ENCODE results near the gene LRP10. TPM values are rescaled to one million over a fixed set of nuclear protein-coding genes. Genes with fewer than 3 reads are reported as not detected.
A peak's percentile ranks its signal among the peaks of the same experiment; 100 is the strongest.

LRP10 gene
- polyA plus RNA-seq, 1 donor from 2014 or later = 113 TPM

DNA sequence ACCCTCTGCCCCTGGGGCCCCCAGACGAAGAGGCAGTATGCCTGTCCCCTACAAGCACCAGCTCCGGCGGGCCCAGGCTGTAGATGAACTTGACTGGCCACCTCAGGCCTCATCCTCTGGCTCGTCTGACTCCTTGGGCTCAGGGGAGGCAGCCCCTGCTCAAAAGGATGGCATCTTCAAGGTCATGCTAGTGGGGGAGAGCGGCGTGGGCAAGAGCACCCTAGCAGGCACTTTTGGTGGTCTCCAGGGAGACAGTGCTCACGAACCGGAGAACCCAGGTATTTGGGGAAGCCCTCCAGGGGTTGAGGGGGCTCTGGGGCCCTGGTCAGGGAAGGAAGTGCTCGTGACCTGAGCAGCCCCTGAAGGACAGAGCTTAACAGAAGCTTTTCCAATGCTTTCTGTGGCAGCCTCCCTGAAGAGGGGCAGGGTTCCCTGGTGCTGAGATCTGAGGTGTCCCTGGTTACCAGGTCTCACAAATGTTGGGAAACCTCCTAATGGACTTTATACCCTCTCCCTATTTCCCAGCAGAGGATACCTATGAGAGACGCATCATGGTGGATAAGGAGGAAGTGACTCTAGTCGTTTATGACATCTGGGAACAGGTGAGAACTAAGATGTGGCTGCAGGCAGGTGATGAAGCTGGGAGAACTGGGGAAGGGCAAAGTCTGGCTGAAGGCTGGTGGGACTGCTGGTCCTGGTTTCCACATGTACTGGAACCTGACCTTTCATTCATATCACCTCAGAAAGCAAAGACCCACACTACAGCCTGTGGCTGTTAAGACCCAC is 13.4 kb downstream of the LRP10 start:
- Mint-ChIP-seq H3K4me3 (peak overlapping the region in 3 of 4 donors; percentile 41 to 94 (median 72)), H3K27me3 (no peaks in the 10 kb centered on the region), H3K4me1 (peaks cover 22 to 49% (median 34%) of the 10 kb centered on the region in 3 donors), H3K27ac (peak overlapping the region in 2 of 3 donors; percentile 67 to 97), H3K9me3 (no peaks in the 10 kb centered on the region), H3K36me3 (no peaks in the 10 kb centered on the region)

DNA sequence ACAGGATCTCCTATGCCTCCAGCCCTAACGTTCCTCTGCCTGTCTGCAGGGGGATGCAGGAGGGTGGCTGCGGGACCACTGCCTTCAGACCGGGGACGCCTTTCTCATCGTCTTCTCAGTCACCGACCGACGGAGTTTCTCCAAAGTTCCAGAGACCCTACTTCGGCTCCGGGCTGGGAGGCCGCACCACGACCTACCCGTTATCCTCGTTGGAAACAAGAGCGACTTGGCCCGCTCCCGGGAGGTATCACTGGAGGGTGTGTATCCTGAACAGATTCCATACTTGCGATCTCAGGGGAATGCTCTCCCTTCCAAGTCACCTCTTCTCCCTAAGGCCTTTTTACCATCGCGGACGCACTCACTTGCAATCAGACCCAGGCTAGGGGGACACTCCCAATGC is 14.4 kb downstream of the LRP10 start:
- peaks cover 29 to 55% (median 40%) of the 10 kb centered on the region in 3 donors for H3K4me1 Mint-ChIP-seq
- H3K36me3 Mint-ChIP-seq = no peaks in the 10 kb centered on the region
- H3K27ac Mint-ChIP-seq = peak overlapping the region; percentile 95 to 99 (median 97)

GRCh38 chr14:22886500-22887259 is 15.1 kb downstream of the LRP10 start:
- H3K4me1 Mint-ChIP-seq = peaks cover 29 to 55% (median 40%) of the 10 kb centered on the region in 3 donors
- H3K27me3 Mint-ChIP-seq = no peaks in the 10 kb centered on the region
- H3K9me3 Mint-ChIP-seq = no peaks in the 10 kb centered on the region
- H3K4me3 Mint-ChIP-seq = peak overlapping the region; percentile 94 to 97 (median 94)
- H3K36me3 Mint-ChIP-seq = no peaks in the 10 kb centered on the region
- H3K27ac Mint-ChIP-seq = peak overlapping the region; percentile 95 to 99 (median 97)

More for the DNA sequence above, 14.4 kb downstream of the LRP10 start:
- Mint-ChIP-seq H3K9me3 (no peaks in the 10 kb centered on the region), H3K27me3 (no peaks in the 10 kb centered on the region), H3K4me3 (peak overlapping the region; percentile 94 to 97 (median 94))

DNA sequence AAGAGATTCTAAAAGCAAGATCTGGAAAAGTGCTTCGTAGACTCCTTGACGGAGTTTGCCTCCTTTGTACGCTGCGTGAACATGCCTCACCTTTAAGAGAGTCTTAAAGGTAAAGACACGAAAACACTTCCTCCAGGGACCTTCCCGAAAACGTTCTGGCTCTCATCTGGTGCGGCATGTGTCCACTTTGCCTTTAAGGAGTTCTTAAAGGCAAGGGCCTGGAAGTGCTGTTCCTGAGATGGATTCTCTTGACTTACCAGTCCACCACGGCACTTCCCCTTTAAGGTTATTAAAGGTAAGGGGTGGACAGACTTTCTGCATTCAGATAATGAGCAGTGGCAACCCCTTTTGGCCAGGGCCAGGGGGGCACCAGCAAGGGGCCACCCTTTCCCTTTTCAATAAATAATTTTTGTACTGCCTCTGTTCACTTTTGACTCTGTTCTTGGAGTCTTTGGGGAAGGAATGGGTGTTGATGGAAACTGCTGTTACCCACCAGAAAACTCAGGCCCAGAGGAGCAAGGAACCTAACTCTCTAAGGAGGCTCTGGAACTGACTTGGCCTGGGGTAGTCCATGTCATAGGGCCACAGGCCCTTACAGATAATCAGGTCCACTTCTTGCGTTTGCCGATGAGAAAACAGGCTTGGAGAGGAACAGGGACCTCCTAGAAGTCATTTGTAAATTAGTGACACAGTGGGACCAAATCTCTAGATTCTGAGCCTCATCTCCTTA is 15.9 kb downstream of the LRP10 start:
- peak overlapping the region; percentile 95 to 99 (median 97) for H3K27ac Mint-ChIP-seq
- peaks cover 29 to 55% (median 37%) of the 10 kb centered on the region in 3 donors for H3K4me1 Mint-ChIP-seq
- peaks cover 2% of the 10 kb centered on the region for H3K36me3 Mint-ChIP-seq
- no peaks in the 10 kb centered on the region for H3K9me3 Mint-ChIP-seq
- H3K27me3 Mint-ChIP-seq = no peaks in the 10 kb centered on the region
- H3K4me3 Mint-ChIP-seq = peak overlapping the region; percentile 94 to 97 (median 94)

- H3K27ac Mint-ChIP-seq = peak overlapping the region; percentile 95 to 99 (median 97)
- peaks cover 2% of the 10 kb centered on the region for H3K36me3 Mint-ChIP-seq
- no peaks in the 10 kb centered on the region for H3K27me3 Mint-ChIP-seq
- peaks cover 30 to 53% (median 34%) of the 10 kb centered on the region in 3 donors for H3K4me1 Mint-ChIP-seq
- peak overlapping the region; percentile 94 to 97 (median 94) for H3K4me3 Mint-ChIP-seq
- no peaks in the 10 kb centered on the region for H3K9me3 Mint-ChIP-seq
Measured at GRCh38 chr14:22887990-22888378, 16.4 kb downstream of the LRP10 start.

GRCh38 chr14:22888662-22889061 is 17.1 kb downstream of the LRP10 start:
- Mint-ChIP-seq H3K4me3 (peak overlapping the region; percentile 94 to 97 (median 94)), H3K36me3 (peaks cover 2% of the 10 kb centered on the region), H3K9me3 (no peaks in the 10 kb centered on the region), H3K27me3 (no peaks in the 10 kb centered on the region), H3K4me1 (peaks cover 33 to 53% (median 34%) of the 10 kb centered on the region in 3 donors), H3K27ac (peak overlapping the region; percentile 95 to 99 (median 97))

GRCh38 chr14:22890416-22890815 is 18.9 kb downstream of the LRP10 start:
- Mint-ChIP-seq H3K27me3 (no peaks in the 10 kb centered on the region), H3K27ac (peak overlapping the region in 2 of 3 donors; percentile 44 to 75), H3K4me1 (peaks cover 31 to 41% (median 34%) of the 10 kb centered on the region in 3 donors), H3K4me3 (peak overlapping the region in 2 of 4 donors; percentile 72 to 81), H3K36me3 (peaks cover 2% of the 10 kb centered on the region), H3K9me3 (no peaks in the 10 kb centered on the region)

- no peaks in the 10 kb centered on the region for H3K27me3 Mint-ChIP-seq
- H3K4me1 Mint-ChIP-seq = peaks cover 24 to 32% (median 28%) of the 10 kb centered on the region in 3 donors
- H3K36me3 Mint-ChIP-seq = peaks cover 2% of the 10 kb centered on the region
- peak overlapping the region in 1 of 3 donors; percentile 68 for H3K27ac Mint-ChIP-seq
- no peaks in the 10 kb centered on the region for H3K9me3 Mint-ChIP-seq
- peak overlapping the region in 1 of 4 donors; percentile 55 for H3K4me3 Mint-ChIP-seq
Measured at GRCh38 chr14:22892488-22892887, 20.9 kb downstream of the LRP10 start.

DNA sequence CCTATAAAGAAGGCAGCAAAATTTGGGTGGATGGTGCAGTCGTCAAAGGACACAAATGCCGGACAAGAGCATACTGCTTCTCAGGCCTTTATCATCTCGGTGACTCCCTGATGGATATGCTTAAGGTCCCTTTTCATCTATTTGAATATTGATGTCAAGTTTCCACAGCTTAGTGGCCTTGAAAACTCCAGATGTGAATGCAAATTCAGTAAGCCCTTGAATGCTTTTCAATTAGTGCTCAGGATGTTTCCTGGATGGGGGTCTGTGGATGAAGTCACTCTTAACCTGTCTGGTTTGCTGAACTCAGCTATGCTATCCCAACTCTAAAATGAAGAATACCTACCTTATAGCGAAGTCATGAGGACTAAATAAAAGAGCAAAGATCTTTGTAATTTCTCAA is 22.2 kb downstream of the LRP10 start:
- H3K4me3 Mint-ChIP-seq = no peak overlapping the region
- H3K27me3 Mint-ChIP-seq = no peaks in the 10 kb centered on the region
- peaks cover 2% of the 10 kb centered on the region for H3K36me3 Mint-ChIP-seq
- peak overlapping the region in 1 of 3 donors; percentile 67 for H3K27ac Mint-ChIP-seq
- no peaks in the 10 kb centered on the region for H3K9me3 Mint-ChIP-seq
- peaks cover 16 to 21% (median 17%) of the 10 kb centered on the region in 3 donors for H3K4me1 Mint-ChIP-seq

GRCh38 chr14:22895402-22895801 is 23.9 kb downstream of the LRP10 start:
- no peaks in the 10 kb centered on the region for H3K9me3 Mint-ChIP-seq
- H3K27me3 Mint-ChIP-seq = no peaks in the 10 kb centered on the region
- peaks cover 2% of the 10 kb centered on the region for H3K36me3 Mint-ChIP-seq
- H3K4me3 Mint-ChIP-seq = no peak overlapping the region
- peaks cover 7 to 14% (median 8%) of the 10 kb centered on the region in 3 donors for H3K4me1 Mint-ChIP-seq
- H3K27ac Mint-ChIP-seq = no peak overlapping the region

DNA sequence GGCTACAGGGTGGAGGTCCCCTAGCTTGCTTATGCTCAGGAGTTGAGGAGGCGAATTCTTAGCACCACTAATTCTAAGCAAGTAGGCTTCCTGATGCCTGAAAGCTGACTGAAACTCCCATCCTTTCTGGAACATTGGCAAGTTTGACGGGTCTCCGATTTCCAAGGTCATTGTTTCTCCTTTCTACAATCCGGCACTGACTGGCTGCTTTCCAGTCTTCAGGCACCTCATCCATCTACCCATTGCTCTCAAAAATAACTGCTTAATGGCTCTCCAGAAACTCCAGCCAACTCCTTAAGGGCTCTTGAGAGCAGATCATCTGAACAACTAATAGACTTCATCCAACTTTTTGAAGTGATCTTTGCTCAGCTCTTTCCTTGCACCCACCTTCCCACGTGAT is 24.8 kb downstream of the LRP10 start:
- no peaks in the 10 kb centered on the region for H3K9me3 Mint-ChIP-seq
- peak overlapping the region in 1 of 3 donors; percentile 53 for H3K27ac Mint-ChIP-seq
- H3K27me3 Mint-ChIP-seq = no peaks in the 10 kb centered on the region
- peaks cover 2% of the 10 kb centered on the region for H3K36me3 Mint-ChIP-seq
- peaks cover 5 to 13% (median 6%) of the 10 kb centered on the region in 3 donors for H3K4me1 Mint-ChIP-seq
- no peak overlapping the region for H3K4me3 Mint-ChIP-seq

- H3K36me3 Mint-ChIP-seq = peaks cover 2% of the 10 kb centered on the region
- H3K27ac Mint-ChIP-seq = peak overlapping the region in 1 of 3 donors; percentile 53
- H3K4me3 Mint-ChIP-seq = no peak overlapping the region
- H3K9me3 Mint-ChIP-seq = no peaks in the 10 kb centered on the region
- H3K27me3 Mint-ChIP-seq = no peaks in the 10 kb centered on the region
- peaks cover 5 to 13% (median 6%) of the 10 kb centered on the region in 3 donors for H3K4me1 Mint-ChIP-seq
Measured at GRCh38 chr14:22896760-22897159, 25.2 kb downstream of the LRP10 start.

GRCh38 chr14:22897357-22897756 is 25.8 kb downstream of the LRP10 start:
- peaks cover 5 to 10% (median 6%) of the 10 kb centered on the region in 3 donors for H3K4me1 Mint-ChIP-seq
- peak overlapping the region in 1 of 3 donors; percentile 63 for H3K27ac Mint-ChIP-seq
- no peaks in the 10 kb centered on the region for H3K9me3 Mint-ChIP-seq
- H3K36me3 Mint-ChIP-seq = no peaks in the 10 kb centered on the region
- no peaks in the 10 kb centered on the region for H3K27me3 Mint-ChIP-seq
- H3K4me3 Mint-ChIP-seq = no peak overlapping the region

GRCh38 chr14:22898302-22899090 is 27.0 kb downstream of the LRP10 start:
- Mint-ChIP-seq H3K4me3 (no peak overlapping the region), H3K27me3 (no peaks in the 10 kb centered on the region), H3K27ac (peak overlapping the region; percentile 44 to 82 (median 73)), H3K4me1 (peaks cover 0 to 6% (median 5%) of the 10 kb centered on the region in 3 donors), H3K36me3 (no peaks in the 10 kb centered on the region), H3K9me3 (no peaks in the 10 kb centered on the region)

Measured in IgD-negative memory B cell (primary cell).